ENCODE results near the gene SKAP1.
A peak's percentile ranks its signal among the peaks of the same experiment; 100 is the strongest.

Gene SKAP1

GRCh38 chr17:48106802-48107136 is 323.2 kb downstream of the SKAP1 start:
- Histone ChIP-seq H3K4me3 (peak overlapping the region; percentile 99), H3K9me3 (ENCODE audit: low read depth, low read length) (no peaks in the 10 kb centered on the region), H3K36me3 (ENCODE audit: insufficient read depth, low read length) (no peaks in the 10 kb centered on the region), H3K27ac (peak overlapping the region; percentile 27; the same call in 1 of the 2 replicates), H3K9ac (ENCODE audit: insufficient read length) (peak overlapping the region; percentile 72)
- no peak for TF ChIP-seq EZH2 (IDR thresholded peaks at IDR 0.05)
- TF ChIP-seq POLR2AphosphoS5 (IDR thresholded peaks at IDR 0.05; ENCODE audit: borderline replicate concordance, low read depth, low read length), result no peak
- no peak for TF ChIP-seq FOXP2 (optimal IDR thresholded peaks at IDR 0.05; ENCODE audit: control extremely low read depth, extremely low read length, insufficient read depth)
- DNase-seq (ENCODE audit: low read depth, low spot score), result no peak

GRCh38 chr17:48104440-48104839 is 325.6 kb downstream of the SKAP1 start:
- Histone ChIP-seq H3K36me3 (ENCODE audit: insufficient read depth, low read length) (no peaks in the 10 kb centered on the region; the same call in 1 of the 2 replicates), H3K4me3 (no peak overlapping the region), H3K27ac (no peak overlapping the region), H3K9me3 (ENCODE audit: low read depth, low read length) (no peaks in the 10 kb centered on the region), H3K9ac (ENCODE audit: insufficient read length) (no peak overlapping the region)
- no peak for DNase-seq (ENCODE audit: low read depth, low spot score)
- no peak for TF ChIP-seq POLR2AphosphoS5 (IDR thresholded peaks at IDR 0.05; ENCODE audit: borderline replicate concordance, low read depth, low read length)
- no peak for TF ChIP-seq EZH2 (IDR thresholded peaks at IDR 0.05)
- no peak for TF ChIP-seq FOXP2 (optimal IDR thresholded peaks at IDR 0.05; ENCODE audit: control extremely low read depth, extremely low read length, insufficient read depth)

GRCh38 chr17:48102798-48103715 is 327.0 kb downstream of the SKAP1 start:
- H3K36me3 ChIP-seq (ENCODE audit: insufficient read depth, low read length), result peaks cover 8% of the 10 kb centered on the region
- peak overlapping the region; percentile 79; the same call in 1 of the 2 replicates for H3K27ac ChIP-seq
- no peak overlapping the region for H3K4me3 ChIP-seq
- TF ChIP-seq EZH2 (IDR thresholded peaks at IDR 0.05) (no peak), FOXP2 (optimal IDR thresholded peaks at IDR 0.05; ENCODE audit: control extremely low read depth, extremely low read length, insufficient read depth) (no peak), POLR2AphosphoS5 (IDR thresholded peaks at IDR 0.05; ENCODE audit: borderline replicate concordance, low read depth, low read length) (no peak)
- H3K9ac ChIP-seq (ENCODE audit: insufficient read length), result no peak overlapping the region
- no peak for DNase-seq (ENCODE audit: low read depth, low spot score)
- no peaks in the 10 kb centered on the region for H3K9me3 ChIP-seq (ENCODE audit: low read depth, low read length)

- DNase-seq (ENCODE audit: low read depth, low spot score), result no peak
- H3K9ac ChIP-seq (ENCODE audit: insufficient read length), result no peak overlapping the region
- TF ChIP-seq POLR2AphosphoS5 (IDR thresholded peaks at IDR 0.05; ENCODE audit: borderline replicate concordance, low read depth, low read length) (no peak), FOXP2 (optimal IDR thresholded peaks at IDR 0.05; ENCODE audit: control extremely low read depth, extremely low read length, insufficient read depth) (no peak), EZH2 (IDR thresholded peaks at IDR 0.05) (no peak)
- H3K36me3 ChIP-seq (ENCODE audit: insufficient read depth, low read length), result peaks cover 14% of the 10 kb centered on the region
- peak overlapping the region; percentile 79; the same call in 1 of the 2 replicates for H3K27ac ChIP-seq
- H3K4me3 ChIP-seq, result no peak overlapping the region
- no peaks in the 10 kb centered on the region for H3K9me3 ChIP-seq (ENCODE audit: low read depth, low read length)
Measured at GRCh38 chr17:48102043-48102750, 327.8 kb downstream of the SKAP1 start.

GRCh38 chr17:48101012-48101720 is 328.8 kb downstream of the SKAP1 start, which contains the start of gene CBX1:
Gene CBX1 (minus strand): TSS chr17:48101478. CDS start chr17:48077004, 24,474 bp downstream.
- TF ChIP-seq POLR2AphosphoS5 (IDR thresholded peaks at IDR 0.05; ENCODE audit: borderline replicate concordance, low read depth, low read length) (peak; percentile 85), EZH2 (IDR thresholded peaks at IDR 0.05) (no peak), FOXP2 (optimal IDR thresholded peaks at IDR 0.05; ENCODE audit: control extremely low read depth, extremely low read length, insufficient read depth) (no peak)
- peak; percentile 75 for DNase-seq (ENCODE audit: low read depth, low spot score)
- H3K9me3 ChIP-seq (ENCODE audit: low read depth, low read length), result no peaks in the 10 kb centered on the region
- peaks cover 18% of the 10 kb centered on the region for H3K36me3 ChIP-seq (ENCODE audit: insufficient read depth, low read length)
- peak within 1 kb of the TSS; percentile 90 for H3K27ac ChIP-seq
- peak within 1 kb of the TSS; percentile 89 for H3K9ac ChIP-seq (ENCODE audit: insufficient read length)
- H3K4me3 ChIP-seq, result peak within 1 kb of the TSS; percentile 100

GRCh38 chr17:48100591-48101011 is 329.4 kb downstream of the SKAP1 start:
- peak overlapping the region; percentile 100 for H3K4me3 ChIP-seq
- H3K9ac ChIP-seq (ENCODE audit: insufficient read length), result peak overlapping the region; percentile 89
- H3K27ac ChIP-seq, result peak overlapping the region; percentile 90
- TF ChIP-seq POLR2AphosphoS5 (IDR thresholded peaks at IDR 0.05; ENCODE audit: borderline replicate concordance, low read depth, low read length), result no peak
- no peak for TF ChIP-seq EZH2 (IDR thresholded peaks at IDR 0.05)
- no peak for TF ChIP-seq FOXP2 (optimal IDR thresholded peaks at IDR 0.05; ENCODE audit: control extremely low read depth, extremely low read length, insufficient read depth)
- DNase-seq (ENCODE audit: low read depth, low spot score), result peak; percentile 26
- H3K36me3 ChIP-seq (ENCODE audit: insufficient read depth, low read length), result peaks cover 24% of the 10 kb centered on the region
- H3K9me3 ChIP-seq (ENCODE audit: low read depth, low read length), result no peaks in the 10 kb centered on the region

GRCh38 chr17:48100160-48100559 is 329.9 kb downstream of the SKAP1 start:
- TF ChIP-seq FOXP2 (optimal IDR thresholded peaks at IDR 0.05; ENCODE audit: control extremely low read depth, extremely low read length, insufficient read depth) (no peak), EZH2 (IDR thresholded peaks at IDR 0.05) (no peak), POLR2AphosphoS5 (IDR thresholded peaks at IDR 0.05; ENCODE audit: borderline replicate concordance, low read depth, low read length) (no peak)
- Histone ChIP-seq H3K36me3 (ENCODE audit: insufficient read depth, low read length) (peaks cover 28% of the 10 kb centered on the region), H3K4me3 (peak overlapping the region; percentile 100), H3K27ac (peak overlapping the region; percentile 90; the same call in 1 of the 2 replicates), H3K9me3 (ENCODE audit: low read depth, low read length) (no peaks in the 10 kb centered on the region), H3K9ac (ENCODE audit: insufficient read length) (peak overlapping the region; percentile 89)
- DNase-seq (ENCODE audit: low read depth, low spot score), result no peak

Data from SK-N-MC (cell line).